HepG2 (cell line): ENCODE results near the gene CRYAA. TPM values are rescaled to one million over a fixed set of nuclear protein-coding genes. Genes with fewer than 3 reads are reported as not detected.
A peak's percentile ranks its signal among the peaks of the same experiment; 100 is the strongest.

Source experiments
- ATF6 ChIP-seq: sonication (generic); formaldehyde crosslinking; conservative IDR thresholded peaks from 2 replicates; pipeline ENCODE4 v1.4.0; 2020; ENCODE audit warnings: missing genetic modification reagents
- IRF2 ChIP-seq: IDR thresholded peaks from 2 replicates; pipeline ENCODE4 v1.6.1; 2018; ENCODE audit warnings: missing genetic modification reagents, missing compliant biosample characterization
- MED1 ChIP-seq: sonication (generic); formaldehyde crosslinking; IDR thresholded peaks from 2 replicates; pipeline ENCODE4 v1.4.0; 2020; ENCODE audit warnings: missing genetic modification reagents
- TEAD3 ChIP-seq: optimal IDR thresholded peaks from 2 replicates; pipeline ENCODE3; 2016; ENCODE audit warnings: borderline replicate concordance
- TSC22D2 ChIP-seq: sonication (generic); formaldehyde crosslinking; IDR thresholded peaks from 2 replicates; pipeline ENCODE4 v1.5.1; 2020; ENCODE audit warnings: missing genetic modification reagents, mild to moderate bottlenecking, borderline replicate concordance
- ZNF512 ChIP-seq: sonication (generic); formaldehyde crosslinking; IDR thresholded peaks from 2 replicates; pipeline ENCODE4 v1.4.0; 2020; ENCODE audit warnings: mild to moderate bottlenecking, missing genetic modification reagents
- ZNF576 ChIP-seq: sonication (generic); formaldehyde crosslinking; IDR thresholded peaks from 2 replicates; pipeline ENCODE4 v1.4.0; 2020; ENCODE audit warnings: mild to moderate bottlenecking, missing genetic modification reagents
- ZNF687 ChIP-seq: sonication (generic); formaldehyde crosslinking; IDR thresholded peaks from 2 replicates; pipeline ENCODE4 v1.5.1; 2020; ENCODE audit warnings: mild to moderate bottlenecking, missing genetic modification reagents, moderate library complexity
- ZNF746 ChIP-seq: sonication (generic); formaldehyde crosslinking; IDR thresholded peaks from 2 replicates; pipeline ENCODE4 v1.8.0; 2022; ENCODE audit warnings: mild to moderate bottlenecking, missing genetic modification reagents
- polyA plus RNA-seq, 8 experiments: library from polyadenylated mRNA; depleted of rRNA in 3 of 8; stranded (reverse) in 7 of 8; unstranded in 1 of 8; fragments of >200 nt; fragmentation: Illumina TruSeq in 4 of 8; extraction: Trizol in 4 of 8; gene quantifications; 2 replicates each; pipeline versions ENCODE4 v1.2.1 to v1.2.3, GENCODE V29; 2011 to 2016; ENCODE audit warnings: low read depth in 4 of 8, missing spikeins in 1 of 8, mixed read lengths in 1 of 8; ENCODE audit not compliant: insufficient read depth in 1 of 8
- total RNA-seq, 5 experiments: library from RNA; depleted of rRNA; stranded (reverse); fragments of >200 nt; fragmentation: Illumina TruSeq; extraction: Trizol; gene quantifications; 2 replicates each; pipeline ENCODE4 v1.2.3, GENCODE V29; 2016; ENCODE audit warnings: low read depth in 1 of 5
- TF ChIP-seq, protein P1 (sequence below): sonication (generic); formaldehyde crosslinking; IDR thresholded peaks from 2 replicates; pipeline ENCODE4 v1.4.0; 2020; ENCODE audit warnings: missing genetic modification reagents, borderline replicate concordance
- TF ChIP-seq, protein P2 (sequence below): sonication (generic); formaldehyde crosslinking; IDR thresholded peaks from 2 replicates; pipeline ENCODE4 v1.8.0; 2022; ENCODE audit warnings: mild to moderate bottlenecking, missing genetic modification reagents
- TF ChIP-seq, protein P3 (sequence below): sonication (generic); formaldehyde crosslinking; IDR thresholded peaks from 2 replicates; pipeline ENCODE4 v1.4.0; 2020; ENCODE audit warnings: mild to moderate bottlenecking, missing genetic modification reagents

The CRYAA gene
- total and polyA plus RNA-seq, 2 of the 13 experiments (the other 11 are each of a cell fraction or from before 2014, with no cell fraction given), result 5.6 to 8.6 TPM

DNA sequence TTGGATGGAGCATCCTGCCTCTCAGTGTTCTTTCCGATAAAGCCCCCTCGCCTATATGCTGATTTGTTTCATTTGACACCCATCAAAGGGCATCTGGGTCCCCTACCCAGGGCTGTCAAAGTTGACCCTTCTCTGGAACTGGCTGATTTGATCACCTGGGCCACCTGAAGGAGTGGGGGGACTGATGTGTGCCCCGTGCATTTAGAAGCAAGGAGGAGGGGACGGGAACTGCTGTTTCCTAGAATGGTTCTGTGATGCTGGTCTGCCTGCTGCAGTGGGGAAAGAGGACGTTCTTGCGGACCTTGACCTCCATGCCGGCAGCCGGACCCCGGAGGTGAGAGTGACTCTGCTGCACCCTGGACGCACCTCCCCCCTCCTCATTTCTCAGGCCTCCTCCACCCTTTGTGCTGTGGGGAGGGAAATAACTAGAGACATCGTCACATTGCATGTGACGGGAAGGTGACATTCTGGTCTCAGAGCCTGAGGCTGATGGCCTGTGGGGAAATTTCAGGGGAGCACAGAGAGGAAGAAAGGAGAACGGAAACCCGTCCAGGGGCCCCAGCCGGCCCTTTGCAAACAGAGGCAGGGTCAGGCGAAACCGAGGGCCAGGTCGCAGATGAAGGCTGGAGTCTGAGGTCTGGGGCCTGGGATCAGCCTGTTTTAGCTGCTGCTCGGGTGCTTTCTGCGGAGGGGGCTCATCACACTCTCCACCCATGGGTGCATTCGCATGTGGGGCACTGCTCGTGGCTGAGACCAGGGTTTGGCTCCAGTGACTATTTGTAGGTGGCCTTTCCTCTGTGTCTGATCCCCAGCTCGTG is 25.7 kb downstream of the CRYAA start (continued):
- TF ChIP-seq, protein P1, sequence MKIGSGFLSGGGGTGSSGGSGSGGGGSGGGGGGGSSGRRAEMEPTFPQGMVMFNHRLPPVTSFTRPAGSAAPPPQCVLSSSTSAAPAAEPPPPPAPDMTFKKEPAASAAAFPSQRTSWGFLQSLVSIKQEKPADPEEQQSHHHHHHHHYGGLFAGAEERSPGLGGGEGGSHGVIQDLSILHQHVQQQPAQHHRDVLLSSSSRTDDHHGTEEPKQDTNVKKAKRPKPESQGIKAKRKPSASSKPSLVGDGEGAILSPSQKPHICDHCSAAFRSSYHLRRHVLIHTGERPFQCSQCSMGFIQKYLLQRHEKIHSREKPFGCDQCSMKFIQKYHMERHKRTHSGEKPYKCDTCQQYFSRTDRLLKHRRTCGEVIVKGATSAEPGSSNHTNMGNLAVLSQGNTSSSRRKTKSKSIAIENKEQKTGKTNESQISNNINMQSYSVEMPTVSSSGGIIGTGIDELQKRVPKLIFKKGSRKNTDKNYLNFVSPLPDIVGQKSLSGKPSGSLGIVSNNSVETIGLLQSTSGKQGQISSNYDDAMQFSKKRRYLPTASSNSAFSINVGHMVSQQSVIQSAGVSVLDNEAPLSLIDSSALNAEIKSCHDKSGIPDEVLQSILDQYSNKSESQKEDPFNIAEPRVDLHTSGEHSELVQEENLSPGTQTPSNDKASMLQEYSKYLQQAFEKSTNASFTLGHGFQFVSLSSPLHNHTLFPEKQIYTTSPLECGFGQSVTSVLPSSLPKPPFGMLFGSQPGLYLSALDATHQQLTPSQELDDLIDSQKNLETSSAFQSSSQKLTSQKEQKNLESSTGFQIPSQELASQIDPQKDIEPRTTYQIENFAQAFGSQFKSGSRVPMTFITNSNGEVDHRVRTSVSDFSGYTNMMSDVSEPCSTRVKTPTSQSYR, result peak; percentile 96
- TF ChIP-seq ZNF687 (CRISPR knock-in tag), result peak; percentile 91
- TF ChIP-seq TSC22D2, result no peak
- TF ChIP-seq TEAD3 (CRISPR knock-in tag), result peak; percentile 63
- TF ChIP-seq, protein P2, sequence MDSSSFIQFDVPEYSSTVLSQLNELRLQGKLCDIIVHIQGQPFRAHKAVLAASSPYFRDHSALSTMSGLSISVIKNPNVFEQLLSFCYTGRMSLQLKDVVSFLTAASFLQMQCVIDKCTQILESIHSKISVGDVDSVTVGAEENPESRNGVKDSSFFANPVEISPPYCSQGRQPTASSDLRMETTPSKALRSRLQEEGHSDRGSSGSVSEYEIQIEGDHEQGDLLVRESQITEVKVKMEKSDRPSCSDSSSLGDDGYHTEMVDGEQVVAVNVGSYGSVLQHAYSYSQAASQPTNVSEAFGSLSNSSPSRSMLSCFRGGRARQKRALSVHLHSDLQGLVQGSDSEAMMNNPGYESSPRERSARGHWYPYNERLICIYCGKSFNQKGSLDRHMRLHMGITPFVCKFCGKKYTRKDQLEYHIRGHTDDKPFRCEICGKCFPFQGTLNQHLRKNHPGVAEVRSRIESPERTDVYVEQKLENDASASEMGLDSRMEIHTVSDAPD (CRISPR knock-in tag), result no peak
- TF ChIP-seq ZNF746 (CRISPR knock-in tag), result 0 out of 2 replicates have a peak, but pooled peaks have one; percentile 38
- TF ChIP-seq, protein P3, sequence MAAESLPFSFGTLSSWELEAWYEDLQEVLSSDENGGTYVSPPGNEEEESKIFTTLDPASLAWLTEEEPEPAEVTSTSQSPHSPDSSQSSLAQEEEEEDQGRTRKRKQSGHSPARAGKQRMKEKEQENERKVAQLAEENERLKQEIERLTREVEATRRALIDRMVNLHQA, result no peak
- no peak for TF ChIP-seq ATF6 (CRISPR knock-in tag)
- TF ChIP-seq IRF2 (CRISPR knock-in tag), result no peak
- TF ChIP-seq MED1 (CRISPR knock-in tag), result peak; percentile 33; the same call in 1 of the 2 replicates
- TF ChIP-seq ZNF576 (CRISPR knock-in tag), result no peak
- no peak for TF ChIP-seq ZNF512 (CRISPR knock-in tag)
